Measurements from ENCODE around the gene ATP11A.

- TF ChIP-seq CTCF (conservative IDR thresholded peaks at IDR 0.05; ENCODE audit: low read depth, low read length) (no peak), EZH2 (IDR thresholded peaks at IDR 0.05; ENCODE audit: borderline replicate concordance, low read depth, low read length, poor library complexity, severe bottlenecking) (no peak)
Observed at GRCh38 chr13:112688560-112689302, 1.1 kb upstream of the ATP11A start.
